Measurements from ENCODE around the gene FBXO34.

- TF ChIP-seq ZNF274 (IDR thresholded peaks at IDR 0.05; ENCODE audit: low read depth, low read length) (no peak), YY1 (IDR thresholded peaks at IDR 0.05; ENCODE audit: insufficient read depth, insufficient read length) (no peak)
Observed at GRCh38 chr14:55353686-55354467, 82.7 kb downstream of the FBXO34 start.

Measured in NT2/D1 (cell line).